Cerebellar nuclear complex (tissue), 1 donor: Measurements from ENCODE around the gene RGS9.
"Not testable (repeated sequence)": the region's sequence is repeated elsewhere in the genome, so short reads cannot be mapped to it uniquely, and the experiment has no call there.

Experiments used
- DNase-seq, 2 experiments: peaks; one replicate each; lab custom pipeline; 2025; lab: John Stamatoyannopoulos, UW

Gene RGS9

GRCh38 chr17:65156835-65157565 lies 19.8 kb downstream of the RGS9 start:
- no peak for DNase-seq

GRCh38 chr17:65158041-65158440 lies 20.9 kb downstream of the RGS9 start:
- no peak for DNase-seq

- no peak for DNase-seq
Observed at GRCh38 chr17:65158622-65159021, 21.5 kb downstream of the RGS9 start.

- no peak for DNase-seq
Observed at GRCh38 chr17:65160516-65160915, 23.3 kb downstream of the RGS9 start.

- DNase-seq: no peak
Observed at GRCh38 chr17:65163990-65164495, 26.9 kb downstream of the RGS9 start.

- DNase-seq: no peak
Observed at GRCh38 chr17:65166787-65167186, 29.6 kb downstream of the RGS9 start.

- no peak for DNase-seq
Observed at GRCh38 chr17:65167566-65167965, 30.4 kb downstream of the RGS9 start.

GRCh38 chr17:65169691-65170090 lies 32.5 kb downstream of the RGS9 start:
- no peak for DNase-seq

GRCh38 chr17:65170839-65171238 lies 33.7 kb downstream of the RGS9 start:
- DNase-seq: no peak

- no peak for DNase-seq
Observed at GRCh38 chr17:65171752-65172151, 34.6 kb downstream of the RGS9 start.

GRCh38 chr17:65172496-65173136 lies 35.4 kb downstream of the RGS9 start:
- no peak for DNase-seq

- no peak for DNase-seq
Observed at GRCh38 chr17:65173284-65173793, 36.2 kb downstream of the RGS9 start.

- no peak for DNase-seq
Observed at GRCh38 chr17:65173976-65174683, 37.0 kb downstream of the RGS9 start.

GRCh38 chr17:65174974-65175373 lies 37.8 kb downstream of the RGS9 start:
- no peak for DNase-seq

- DNase-seq: no peak
Observed at GRCh38 chr17:65175952-65176351, 38.8 kb downstream of the RGS9 start.

- no peak for DNase-seq
Observed at GRCh38 chr17:65176646-65177409, 39.7 kb downstream of the RGS9 start.

GRCh38 chr17:65177901-65178300 lies 40.7 kb downstream of the RGS9 start:
- no peak for DNase-seq

GRCh38 chr17:65180276-65180675 lies 43.1 kb downstream of the RGS9 start:
- not testable (repeated sequence) for DNase-seq

GRCh38 chr17:65180752-65181236 lies 43.6 kb downstream of the RGS9 start:
- DNase-seq: not testable (repeated sequence)

- DNase-seq: no peak
Observed at GRCh38 chr17:65181237-65182061, 44.3 kb downstream of the RGS9 start.

- DNase-seq: no peak
Observed at GRCh38 chr17:65182233-65182632, 45.1 kb downstream of the RGS9 start.
